Suprapubic skin (tissue), 4 donors: Measurements from ENCODE around the gene PPP1R12B. TPM values are rescaled to one million over a fixed set of nuclear protein-coding genes. Genes with fewer than 3 reads are reported as not detected.
"Not testable (repeated sequence)": the region's sequence is repeated elsewhere in the genome, so short reads cannot be mapped to it uniquely, and the experiment has no call there.

Experiments used
- DNase-seq, 2 donors: peaks; one replicate each; pipeline ENCODE4 v3.0.0-alpha.2; 2019; ENCODE audit warnings: low spot score in 2 of 2
- H3K27ac ChIP-seq: fragments of 200-600 bp; sonication (generic); one replicate; pipeline ENCODE4 v1.5.1; 2019
- H3K27me3 ChIP-seq: fragments of 200-600 bp; sonication (generic); one replicate; pipeline ENCODE4 v1.5.1; 2019
- H3K36me3 ChIP-seq: fragments of 200-600 bp; sonication (generic); one replicate; pipeline ENCODE4 v1.5.1; 2019
- H3K4me1 ChIP-seq: fragments of 200-600 bp; sonication (generic); one replicate; pipeline ENCODE4 v1.5.1; 2019
- H3K4me3 ChIP-seq: fragments of 200-600 bp; sonication (generic); one replicate; pipeline ENCODE4 v1.5.1; 2019; ENCODE audit warnings: mild to moderate bottlenecking
- H3K9me3 ChIP-seq: fragments of 200-600 bp; sonication (generic); one replicate; pipeline ENCODE4 v1.5.1; 2019
- CTCF ChIP-seq, 2 donors: fragments of 200-600 bp in 1 of 2; fragments of 450-650 bp in 1 of 2; sonication (generic) in 1 of 2; IDR thresholded peaks; one replicate each; pipeline ENCODE4 v1.5.1; 2016 to 2019; ENCODE audit warnings: antibody characterized with exemption in 2 of 2, mild to moderate bottlenecking in 1 of 2, moderate library complexity in 1 of 2
- EP300 ChIP-seq: sonication (generic); formaldehyde crosslinking; IDR thresholded peaks from one replicate; pipeline ENCODE4 v1.6.1; 2017; ENCODE audit warnings: antibody characterized with exemption
- POLR2A ChIP-seq, 2 donors: fragments of 450-650 bp; IDR thresholded peaks; one replicate each; pipeline ENCODE4 v1.6.1; 2017; ENCODE audit warnings: antibody characterized with exemption in 2 of 2, mild to moderate bottlenecking in 2 of 2, moderate library complexity in 2 of 2
- POLR2AphosphoS5 ChIP-seq, 3 donors: sonication (generic); formaldehyde crosslinking; IDR thresholded peaks; one replicate each; pipeline ENCODE4 v1.6.1; 2017; ENCODE audit warnings: antibody characterized with exemption in 3 of 3
- WGBS: methylation state at CpG from one replicate; pipeline ENCODE4 v1.1.5; 2018; 5-methylcytosine and 5-hydroxymethylcytosine counted together
- total RNA-seq, 4 donors: library from RNA; depleted of rRNA; stranded (reverse); fragments of >200 nt; gene quantifications; one replicate each; pipeline ENCODE4 v1.1.0, GENCODE V29; 2016

The PPP1R12B gene
- total RNA-seq, 4 donors from 2014 or later = 28.4 to 90.7 (median 30.8) TPM

- peak overlapping the region; percentile 37 for H3K4me3 ChIP-seq
- TF ChIP-seq POLR2A (IDR thresholded peaks at IDR 0.05) = peak in 1 of 2 donors; percentile 44
- 14% methylated on average over 5 of the region's 5 CpGs for WGBS
- DNase-seq = peak in 1 of 2 donors; percentile 65
- H3K9me3 ChIP-seq, H3K36me3 ChIP-seq, H3K27me3 ChIP-seq: not testable (repeated sequence)
- peak overlapping the region; percentile 81 for H3K27ac ChIP-seq
- H3K4me1 ChIP-seq = peaks cover 20% of the 10 kb centered on the region
These were observed 190.7 kb downstream of the PPP1R12B start for GRCh38 chr1:202539166-202539574.

DNA sequence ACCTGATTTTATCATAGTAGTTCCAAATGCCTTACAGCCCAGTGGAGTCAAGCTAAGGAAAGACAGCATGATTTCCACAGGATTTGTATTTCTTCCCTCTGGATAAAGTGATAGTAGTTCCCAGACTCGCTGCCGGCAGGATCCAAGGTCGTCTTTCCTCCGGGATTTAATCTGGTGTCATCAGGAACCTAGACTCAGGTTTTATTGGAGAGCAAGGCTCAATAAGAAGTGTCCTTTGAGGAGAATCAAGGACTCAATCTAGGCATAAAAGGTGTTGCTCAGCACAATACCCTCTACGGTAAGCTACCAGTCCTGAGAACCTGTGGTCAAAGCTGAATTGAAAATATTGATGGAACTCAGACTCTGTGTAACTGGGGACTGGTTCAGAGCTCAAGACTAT is 191.1 kb downstream of the PPP1R12B start:
- WGBS = 36% methylated on average over 5 of the region's 5 CpGs
- not testable (repeated sequence) for H3K9me3 ChIP-seq, H3K27me3 ChIP-seq, H3K36me3 ChIP-seq, DNase-seq
- peak overlapping the region; percentile 81 for H3K27ac ChIP-seq
- peak overlapping the region; percentile 37 for H3K4me3 ChIP-seq
- peaks cover 20% of the 10 kb centered on the region for H3K4me1 ChIP-seq

- Histone ChIP-seq H3K4me1 (peaks cover 20% of the 10 kb centered on the region), H3K9me3 (no peaks in the 10 kb centered on the region), H3K36me3 (no peaks in the 10 kb centered on the region), H3K27ac (peak overlapping the region; percentile 81), H3K27me3 (no peaks in the 10 kb centered on the region), H3K4me3 (peak overlapping the region; percentile 37)
- no peak for TF ChIP-seq POLR2A (IDR thresholded peaks at IDR 0.05)
- no peak for TF ChIP-seq EP300
- TF ChIP-seq POLR2AphosphoS5 (IDR thresholded peaks at IDR 0.05) = no peak
- TF ChIP-seq CTCF (IDR thresholded peaks at IDR 0.05) = no peak
- 45% methylated on average over 6 of the region's 6 CpGs for WGBS
- DNase-seq = no peak
These were observed 191.5 kb downstream of the PPP1R12B start for GRCh38 chr1:202540014-202540413.

- peak overlapping the region; percentile 37 for H3K4me3 ChIP-seq
These were observed 191.9 kb downstream of the PPP1R12B start for GRCh38 chr1:202540448-202540847.

DNA sequence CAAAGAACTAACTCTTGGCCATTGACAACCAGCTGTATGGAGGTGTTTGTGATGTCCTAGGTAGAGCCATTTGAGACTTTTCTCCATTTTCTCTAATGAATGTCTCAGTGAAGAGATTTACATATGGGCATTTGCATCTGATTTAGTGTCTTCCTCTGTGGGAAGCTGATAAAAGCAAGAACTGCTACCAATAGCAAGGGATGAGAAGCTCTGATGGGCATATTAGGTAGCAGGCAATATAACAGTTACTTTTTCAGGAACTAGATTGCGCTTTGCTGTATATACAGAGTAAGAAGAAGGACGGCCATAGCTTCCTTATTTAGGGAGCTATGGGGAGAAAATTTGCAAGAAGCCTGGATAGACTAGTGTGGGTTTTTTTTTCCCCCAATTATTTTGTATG is 192.4 kb downstream of the PPP1R12B start:
- H3K4me1 ChIP-seq = peaks cover 20% of the 10 kb centered on the region
- peak overlapping the region; percentile 8 for H3K27ac ChIP-seq
- WGBS = 60% methylated on average over 2 of the region's 2 CpGs
- not testable (repeated sequence) for H3K36me3 ChIP-seq, H3K27me3 ChIP-seq, DNase-seq, H3K9me3 ChIP-seq
- H3K4me3 ChIP-seq = peak overlapping the region; percentile 37

More at GRCh38 chr1:202540448-202540847, 191.9 kb downstream of the PPP1R12B start:
- DNase-seq = no peak
- Histone ChIP-seq H3K27ac (peak overlapping the region; percentile 81), H3K4me1 (peaks cover 20% of the 10 kb centered on the region), H3K9me3 (no peaks in the 10 kb centered on the region), H3K27me3 (no peaks in the 10 kb centered on the region), H3K36me3 (no peaks in the 10 kb centered on the region)
- WGBS = 38% methylated on average over 2 of the region's 2 CpGs
- no peak for TF ChIP-seq POLR2AphosphoS5 (IDR thresholded peaks at IDR 0.05)
- TF ChIP-seq POLR2A (IDR thresholded peaks at IDR 0.05) = no peak
- TF ChIP-seq EP300 = no peak
- TF ChIP-seq CTCF (IDR thresholded peaks at IDR 0.05) = no peak

DNA sequence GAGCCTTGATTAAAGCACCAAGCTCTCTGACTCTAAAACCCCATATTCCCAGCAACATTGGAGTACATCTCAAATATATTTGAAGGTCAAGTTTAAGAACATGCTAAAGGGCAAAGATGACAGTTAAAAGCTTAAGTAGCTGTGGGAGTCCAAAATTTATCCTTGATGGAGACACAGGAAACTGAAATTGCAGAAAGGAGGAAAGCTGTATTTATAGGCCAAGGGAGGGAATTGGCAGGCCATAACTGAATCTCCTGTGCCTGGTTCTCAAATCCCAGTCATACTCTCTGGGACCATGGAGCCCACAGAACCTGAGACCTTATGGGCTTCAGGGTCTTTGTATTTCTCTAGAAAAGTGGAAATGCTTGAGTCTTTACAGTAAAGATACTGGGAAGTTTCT is 193.9 kb downstream of the PPP1R12B start:
- not testable (repeated sequence) for DNase-seq
- peak overlapping the region; percentile 71 for H3K27ac ChIP-seq

DNA sequence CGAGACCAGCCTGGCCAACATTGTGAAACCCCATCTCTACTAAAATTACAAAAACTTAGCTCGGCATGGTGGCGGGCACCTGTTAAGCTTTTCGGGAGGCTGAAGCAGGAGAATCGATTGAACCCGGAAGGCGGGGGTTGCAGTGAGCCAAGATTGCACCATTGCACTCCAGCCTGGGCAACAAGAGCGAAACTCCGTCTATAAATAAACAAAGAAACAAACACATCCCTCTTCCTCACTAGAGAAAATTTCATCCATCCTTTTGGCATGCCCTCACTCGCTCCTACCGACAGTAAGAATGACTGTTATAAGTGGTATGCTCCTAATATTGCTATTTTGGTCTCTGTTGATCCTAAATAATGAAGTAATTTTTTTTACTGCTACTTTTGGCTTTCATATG is 195.0 kb downstream of the PPP1R12B start:
- H3K4me1 ChIP-seq = peaks cover 25% of the 10 kb centered on the region
- H3K9me3 ChIP-seq, H3K27me3 ChIP-seq, H3K4me3 ChIP-seq, H3K36me3 ChIP-seq: not testable (repeated sequence)
- WGBS = 34% methylated on average over 11 of the region's 11 CpGs
- peak in 1 of 2 donors; percentile 78 for DNase-seq
- H3K27ac ChIP-seq = peak overlapping the region; percentile 71

More for the DNA sequence above, 193.9 kb downstream of the PPP1R12B start:
- not testable (repeated sequence) for H3K9me3 ChIP-seq, H3K36me3 ChIP-seq, H3K27me3 ChIP-seq, H3K4me3 ChIP-seq
- peaks cover 27% of the 10 kb centered on the region for H3K4me1 ChIP-seq

DNA sequence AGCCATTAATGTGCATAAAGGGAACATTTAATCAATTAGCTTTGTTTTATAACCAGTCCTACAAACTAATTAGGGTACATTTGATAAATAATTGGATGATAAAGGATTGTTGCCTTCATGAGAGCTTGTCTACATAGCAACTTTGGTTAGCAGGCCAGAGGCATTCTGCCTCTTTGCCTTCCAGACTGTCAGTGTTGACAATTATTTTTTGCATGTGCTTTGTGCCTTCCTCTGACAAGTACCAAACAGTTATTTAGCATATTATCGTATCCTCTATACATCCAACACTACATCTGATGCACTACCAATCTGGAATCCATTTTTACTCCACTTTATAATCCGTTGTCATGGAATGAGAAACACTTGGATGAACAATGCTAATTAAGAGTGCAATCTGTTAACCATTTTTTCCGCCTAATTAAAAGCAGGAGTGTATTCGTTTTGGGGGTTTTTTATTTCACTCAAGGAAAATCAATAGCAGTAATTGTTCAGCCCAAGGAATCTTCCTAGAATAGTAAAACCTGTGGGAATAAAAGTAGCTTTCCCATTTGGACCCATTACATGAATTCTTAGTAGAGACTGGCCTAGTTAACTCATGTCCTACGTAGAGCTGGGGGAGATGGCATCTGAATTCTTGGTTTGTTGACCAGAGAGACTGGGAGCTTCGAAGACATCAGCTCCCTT is 196.4 kb downstream of the PPP1R12B start:
- DNase-seq, H3K27ac ChIP-seq, H3K27me3 ChIP-seq, H3K36me3 ChIP-seq, H3K4me3 ChIP-seq, H3K9me3 ChIP-seq: not testable (repeated sequence)
- WGBS = 79% methylated on average over 6 of the region's 6 CpGs
- H3K4me1 ChIP-seq = peaks cover 17% of the 10 kb centered on the region

GRCh38 chr1:202545647-202546303 is 197.3 kb downstream of the PPP1R12B start:
- H3K9me3 ChIP-seq, H3K27ac ChIP-seq, H3K4me3 ChIP-seq, H3K36me3 ChIP-seq, H3K27me3 ChIP-seq, DNase-seq: not testable (repeated sequence)
- WGBS = 85% methylated on average over 3 of the region's 3 CpGs
- H3K4me1 ChIP-seq = peaks cover 12% of the 10 kb centered on the region

GRCh38 chr1:202546377-202546776 is 197.9 kb downstream of the PPP1R12B start:
- not testable (repeated sequence) for DNase-seq, H3K27ac ChIP-seq, H3K4me3 ChIP-seq, H3K36me3 ChIP-seq, H3K27me3 ChIP-seq, H3K9me3 ChIP-seq
- H3K4me1 ChIP-seq = peaks cover 11% of the 10 kb centered on the region
- WGBS = 70% methylated on average over 3 of the region's 3 CpGs

DNA sequence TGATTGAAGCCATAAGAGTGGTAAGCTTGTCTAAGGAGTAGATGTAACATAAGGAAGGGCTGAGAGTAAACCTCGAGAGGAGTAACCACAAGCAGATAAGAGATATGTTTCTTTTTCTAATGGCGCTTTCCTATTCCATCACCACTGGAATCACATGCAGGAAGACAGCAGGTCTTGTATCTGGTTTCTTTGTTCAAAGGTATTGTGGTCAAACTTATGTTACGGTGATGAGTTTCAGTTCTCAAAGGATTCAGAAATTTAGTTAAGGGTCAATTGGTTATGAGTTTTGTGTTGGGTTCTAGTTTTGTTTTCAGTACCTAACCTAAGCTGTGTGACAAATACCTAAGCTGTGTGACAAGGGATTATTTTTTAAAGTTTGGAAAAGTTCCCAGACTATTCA is 198.3 kb downstream of the PPP1R12B start:
- not testable (repeated sequence) for H3K27me3 ChIP-seq, H3K36me3 ChIP-seq, H3K27ac ChIP-seq, H3K4me3 ChIP-seq, DNase-seq, H3K9me3 ChIP-seq
- WGBS = 77% methylated on average over 3 of the region's 3 CpGs
- H3K4me1 ChIP-seq = peaks cover 14% of the 10 kb centered on the region
